ENCODE data around the gene ZG16. TPM values are rescaled to one million over a fixed set of nuclear protein-coding genes. Genes with fewer than 3 reads are reported as not detected.
A peak's percentile ranks its signal among the peaks of the same experiment; 100 is the strongest.
"Not testable (repeated sequence)": the region's sequence is repeated elsewhere in the genome, so short reads cannot be mapped to it uniquely, and the experiment has no call there.

The ZG16 gene
- total and polyA plus RNA-seq, 8 donors: 0.76 to 33.6 (median 1.1) TPM; not detected in 5

- Histone ChIP-seq H3K9me3 (no peaks in the 10 kb centered on the region), H3K4me1 (peaks cover 4 to 34% (median 25%) of the 10 kb centered on the region in 4 donors), H3K27me3 (no peaks in the 10 kb centered on the region), H3K4me3 (peak within 1 kb of the TSS; percentile 67 to 92 (median 84)), H3K36me3 (no peaks in the 10 kb centered on the region), H3K27ac (peak within 1 kb of the TSS; percentile 86 to 91 (median 90))
- no peak for TF ChIP-seq EP300 (IDR thresholded peaks at IDR 0.05)
- peak; percentile 74 to 97 (median 83) for TF ChIP-seq POLR2AphosphoS5 (IDR thresholded peaks at IDR 0.05)
- no peak for TF ChIP-seq POLR2A (IDR thresholded peaks at IDR 0.05)
- peak in 5 of 7 experiments; percentile 60 to 83 (median 67) for TF ChIP-seq CTCF (IDR thresholded peaks at IDR 0.05)
- DNase-seq: peak; percentile 100
- intact Hi-C loops (cut with DNase I; ENCODE audit: low total_unique reads): no loop called here
- WGBS, 5 donors: 0 to 1% (median 0%) methylated on average over 56 to 67 of the region's 67 CpGs
Measured at GRCh38 chr16:29790183-29790948, 12.3 kb downstream of the ZG16 start, which contains the start of gene KIF22. Gene KIF22, plus strand, starts transcription at chr16:29790751. Its CDS starts 9 bp downstream, at chr16:29790760.

GRCh38 chr16:29790949-29791844 lies 13.1 kb downstream of the ZG16 start:
- Histone ChIP-seq H3K4me1 (peaks cover 4 to 31% (median 23%) of the 10 kb centered on the region in 4 donors), H3K9me3 (no peaks in the 10 kb centered on the region), H3K36me3 (no peaks in the 10 kb centered on the region), H3K4me3 (peak overlapping the region; percentile 67 to 92 (median 84)), H3K27ac (peak overlapping the region; percentile 22 to 91 (median 90)), H3K27me3 (no peaks in the 10 kb centered on the region)
- WGBS, 5 donors: 1 to 3% (median 2%) methylated on average over 21 to 31 of the region's 31 CpGs
- intact Hi-C loops (cut with DNase I; ENCODE audit: low total_unique reads): no loop called here
- TF ChIP-seq POLR2A (IDR thresholded peaks at IDR 0.05): no peak
- no peak for TF ChIP-seq EP300 (IDR thresholded peaks at IDR 0.05)
- no peak for TF ChIP-seq CTCF (IDR thresholded peaks at IDR 0.05)
- no peak for TF ChIP-seq POLR2AphosphoS5 (IDR thresholded peaks at IDR 0.05)
- DNase-seq: no peak

- no peaks in the 10 kb centered on the region for H3K27me3 ChIP-seq
- no peaks in the 10 kb centered on the region for H3K9me3 ChIP-seq
- H3K4me3 ChIP-seq: peak overlapping the region in 3 of 4 donors; percentile 67 to 92 (median 82)
- TF ChIP-seq POLR2A (IDR thresholded peaks at IDR 0.05) (no peak), CTCF (IDR thresholded peaks at IDR 0.05) (no peak), POLR2AphosphoS5 (IDR thresholded peaks at IDR 0.05) (no peak), EP300 (IDR thresholded peaks at IDR 0.05) (no peak)
- no peak overlapping the region for H3K27ac ChIP-seq
- H3K36me3 ChIP-seq: peaks cover 0 to 9% (median 6%) of the 10 kb centered on the region in 4 donors
- intact Hi-C loops (cut with DNase I; ENCODE audit: low total_unique reads): no loop called here
- 54 to 73% (median 61%) methylated on average over 9 of the region's 9 CpGs for WGBS, 5 donors
- no peak for DNase-seq
- H3K4me1 ChIP-seq: peaks cover 4 to 31% (median 23%) of the 10 kb centered on the region in 4 donors
Measured at GRCh38 chr16:29791845-29792807, 14.1 kb downstream of the ZG16 start.

- intact Hi-C loops (cut with DNase I; ENCODE audit: low total_unique reads); H3K27me3 ChIP-seq; H3K4me3 ChIP-seq; H3K27ac ChIP-seq; H3K9me3 ChIP-seq; DNase-seq: not testable (repeated sequence)
- 88 to 92% (median 91%) methylated on average over 18 of the region's 18 CpGs for WGBS, 5 donors
- H3K4me1 ChIP-seq: peaks cover 4 to 31% (median 23%) of the 10 kb centered on the region in 4 donors
- peaks cover under 1 to 19% (median 16%) of the 10 kb centered on the region in 4 donors for H3K36me3 ChIP-seq
Measured at GRCh38 chr16:29793153-29793552, 15.1 kb downstream of the ZG16 start.
